Suprapubic skin (tissue), 4 donors: Measurements from ENCODE around the gene RAPGEF3. TPM values are rescaled to one million over a fixed set of nuclear protein-coding genes. Genes with fewer than 3 reads are reported as not detected.

Experiments
- DNase-seq, 2 donors: peaks; one replicate each; pipeline ENCODE4 v3.0.0-alpha.2; 2019; ENCODE audit warnings: low spot score in 2 of 2
- H3K27ac ChIP-seq: fragments of 200-600 bp; sonication (generic); one replicate; pipeline ENCODE4 v1.5.1; 2019
- H3K27me3 ChIP-seq: fragments of 200-600 bp; sonication (generic); one replicate; pipeline ENCODE4 v1.5.1; 2019
- H3K36me3 ChIP-seq: fragments of 200-600 bp; sonication (generic); one replicate; pipeline ENCODE4 v1.5.1; 2019
- H3K4me1 ChIP-seq: fragments of 200-600 bp; sonication (generic); one replicate; pipeline ENCODE4 v1.5.1; 2019
- H3K4me3 ChIP-seq: fragments of 200-600 bp; sonication (generic); one replicate; pipeline ENCODE4 v1.5.1; 2019; ENCODE audit warnings: mild to moderate bottlenecking
- H3K9me3 ChIP-seq: fragments of 200-600 bp; sonication (generic); one replicate; pipeline ENCODE4 v1.5.1; 2019
- CTCF ChIP-seq, 2 donors: fragments of 200-600 bp in 1 of 2; fragments of 450-650 bp in 1 of 2; sonication (generic) in 1 of 2; IDR thresholded peaks; one replicate each; pipeline ENCODE4 v1.5.1; 2016 to 2019; ENCODE audit warnings: antibody characterized with exemption in 2 of 2, mild to moderate bottlenecking in 1 of 2, moderate library complexity in 1 of 2
- EP300 ChIP-seq: sonication (generic); formaldehyde crosslinking; IDR thresholded peaks from one replicate; pipeline ENCODE4 v1.6.1; 2017; ENCODE audit warnings: antibody characterized with exemption
- POLR2A ChIP-seq, 2 donors: fragments of 450-650 bp; IDR thresholded peaks; one replicate each; pipeline ENCODE4 v1.6.1; 2017; ENCODE audit warnings: antibody characterized with exemption in 2 of 2, mild to moderate bottlenecking in 2 of 2, moderate library complexity in 2 of 2
- POLR2AphosphoS5 ChIP-seq, 3 donors: sonication (generic); formaldehyde crosslinking; IDR thresholded peaks; one replicate each; pipeline ENCODE4 v1.6.1; 2017; ENCODE audit warnings: antibody characterized with exemption in 3 of 3
- WGBS: methylation state at CpG from one replicate; pipeline ENCODE4 v1.1.5; 2018; 5-methylcytosine and 5-hydroxymethylcytosine counted together
- total RNA-seq, 4 donors: library from RNA; depleted of rRNA; stranded (reverse); fragments of >200 nt; gene quantifications; one replicate each; pipeline ENCODE4 v1.1.0, GENCODE V29; 2016

Gene RAPGEF3
- total RNA-seq, 4 donors from 2014 or later = 9.3 to 48.9 (median 20.0) TPM

GRCh38 chr12:47772738-47773061 lies 14.0 kb upstream of the RAPGEF3 start:
- Histone ChIP-seq H3K27ac (peak overlapping the region; percentile 75), H3K9me3 (no peaks in the 10 kb centered on the region), H3K36me3 (no peaks in the 10 kb centered on the region), H3K4me1 (peaks cover 65% of the 10 kb centered on the region), H3K4me3 (peak overlapping the region; percentile 94), H3K27me3 (no peaks in the 10 kb centered on the region)
- 13% methylated on average over 17 of the region's 17 CpGs for WGBS
- no peak for TF ChIP-seq CTCF (IDR thresholded peaks at IDR 0.05)
- TF ChIP-seq POLR2A (IDR thresholded peaks at IDR 0.05) = no peak
- no peak for TF ChIP-seq EP300
- no peak for TF ChIP-seq POLR2AphosphoS5 (IDR thresholded peaks at IDR 0.05)
- no peak for DNase-seq

GRCh38 chr12:47772094-47772660 lies 13.5 kb upstream of the RAPGEF3 start:
- Histone ChIP-seq H3K36me3 (no peaks in the 10 kb centered on the region), H3K27me3 (no peaks in the 10 kb centered on the region), H3K4me1 (peaks cover 65% of the 10 kb centered on the region), H3K4me3 (peak overlapping the region; percentile 94), H3K27ac (no peak overlapping the region), H3K9me3 (no peaks in the 10 kb centered on the region)
- 77% methylated on average over 13 of the region's 13 CpGs for WGBS
- TF ChIP-seq CTCF (IDR thresholded peaks at IDR 0.05) (no peak), POLR2AphosphoS5 (IDR thresholded peaks at IDR 0.05) (no peak), POLR2A (IDR thresholded peaks at IDR 0.05) (no peak), EP300 (no peak)
- no peak for DNase-seq

GRCh38 chr12:47771304-47771703 lies 12.6 kb upstream of the RAPGEF3 start:
- no peaks in the 10 kb centered on the region for H3K27me3 ChIP-seq
- TF ChIP-seq POLR2AphosphoS5 (IDR thresholded peaks at IDR 0.05) (no peak), CTCF (IDR thresholded peaks at IDR 0.05) (no peak), EP300 (no peak), POLR2A (IDR thresholded peaks at IDR 0.05) (no peak)
- 92% methylated on average over 6 of the region's 6 CpGs for WGBS
- H3K9me3 ChIP-seq = no peaks in the 10 kb centered on the region
- no peak overlapping the region for H3K4me3 ChIP-seq
- H3K36me3 ChIP-seq = no peaks in the 10 kb centered on the region
- DNase-seq = no peak
- H3K27ac ChIP-seq = no peak overlapping the region
- peaks cover 63% of the 10 kb centered on the region for H3K4me1 ChIP-seq

- no peak for TF ChIP-seq POLR2A (IDR thresholded peaks at IDR 0.05)
- no peak for TF ChIP-seq EP300
- TF ChIP-seq POLR2AphosphoS5 (IDR thresholded peaks at IDR 0.05) = no peak
- TF ChIP-seq CTCF (IDR thresholded peaks at IDR 0.05) = no peak
- no peak for DNase-seq
- WGBS = 83% methylated on average over 3 of the region's 3 CpGs
- Histone ChIP-seq H3K36me3 (no peaks in the 10 kb centered on the region), H3K27me3 (no peaks in the 10 kb centered on the region), H3K27ac (no peak overlapping the region), H3K9me3 (no peaks in the 10 kb centered on the region), H3K4me3 (no peak overlapping the region), H3K4me1 (peaks cover 57% of the 10 kb centered on the region)
Observed at GRCh38 chr12:47770086-47770726, 11.5 kb upstream of the RAPGEF3 start.

GRCh38 chr12:47769234-47770085 lies 10.8 kb upstream of the RAPGEF3 start:
- Histone ChIP-seq H3K27ac (no peak overlapping the region), H3K4me1 (peaks cover 50% of the 10 kb centered on the region), H3K27me3 (no peaks in the 10 kb centered on the region), H3K4me3 (no peak overlapping the region), H3K36me3 (no peaks in the 10 kb centered on the region), H3K9me3 (no peaks in the 10 kb centered on the region)
- no peak for DNase-seq
- no peak for TF ChIP-seq POLR2AphosphoS5 (IDR thresholded peaks at IDR 0.05)
- no peak for TF ChIP-seq POLR2A (IDR thresholded peaks at IDR 0.05)
- TF ChIP-seq EP300 = no peak
- no peak for TF ChIP-seq CTCF (IDR thresholded peaks at IDR 0.05)
- 83% methylated on average over 4 of the region's 4 CpGs for WGBS
